Chondrocyte (in vitro differentiated cells): Measurements from ENCODE around the gene SYT14. TPM values are rescaled to one million over a fixed set of nuclear protein-coding genes. Genes with fewer than 3 reads are reported as not detected.
"Not testable (repeated sequence)": the region's sequence is repeated elsewhere in the genome, so short reads cannot be mapped to it uniquely, and the experiment has no call there.

Source experiments
- DNase-seq: peaks from one replicate; pipeline ENCODE4 v3.0.0; 2021; ENCODE audit warnings: mixed read lengths, low spot score
- H3K27ac Mint-ChIP-seq: one replicate; pipeline ENCODE4 v1.8.0; 2021; ENCODE audit warnings: mild to moderate bottlenecking, moderate library complexity, mixed read lengths; ENCODE audit not compliant: unreplicated experiment
- H3K27me3 Mint-ChIP-seq: 2 replicates; pipeline ENCODE4 v1.8.0; 2021; ENCODE audit warnings: low read depth, mixed read lengths
- H3K36me3 Mint-ChIP-seq: 2 replicates; pipeline ENCODE4 v1.8.0; 2021; ENCODE audit warnings: low read depth, mixed read lengths
- H3K4me1 Mint-ChIP-seq: 2 replicates; pipeline ENCODE4 v1.8.0; 2021; ENCODE audit warnings: low read depth, mild to moderate bottlenecking, mixed read lengths
- H3K4me3 Mint-ChIP-seq: one replicate; pipeline ENCODE4 v1.8.0; 2021; ENCODE audit warnings: mild to moderate bottlenecking, moderate library complexity, mixed read lengths; ENCODE audit not compliant: unreplicated experiment
- H3K9me3 Mint-ChIP-seq: 2 replicates; pipeline ENCODE4 v1.8.0; 2021; ENCODE audit warnings: low read depth, mixed read lengths
- total RNA-seq: library from RNA; stranded (reverse); gene quantifications from 3 replicates; pipeline ENCODE4 v1.2.1, GENCODE V29; 2021
- TF ChIP-seq, protein P1 (sequence below): fragments of 200-600 bp; sonication (generic); IDR thresholded peaks from 2 replicates; pipeline ENCODE4 v1.5.0; 2021; ENCODE audit warnings: antibody characterized with exemption, mild to moderate bottlenecking, moderate library complexity

Gene SYT14
- total RNA-seq, 1 donor from 2014 or later = 1.0 TPM

DNA sequence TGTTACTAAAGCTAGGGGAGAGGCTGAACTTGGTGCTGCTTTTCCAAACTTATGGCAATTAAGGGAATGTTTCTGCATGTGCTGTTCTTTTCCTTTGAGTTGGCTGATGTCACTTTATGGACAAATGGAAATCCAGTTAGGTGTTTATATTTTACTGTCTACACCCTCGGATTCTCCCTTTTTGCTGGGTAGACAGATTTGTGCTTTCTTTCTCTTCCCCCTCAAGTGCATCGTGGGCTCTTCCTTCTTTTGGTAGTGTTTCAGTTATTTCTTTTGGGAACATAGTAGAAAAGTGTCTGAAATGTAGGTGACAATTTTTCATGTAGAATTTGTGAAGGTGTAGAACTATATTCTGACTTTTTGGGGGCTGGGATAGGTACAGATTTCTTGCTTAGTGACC lies 22.9 kb downstream of the SYT14 start:
- Mint-ChIP-seq H3K9me3 (peaks cover 2% of the 10 kb centered on the region), H3K36me3 (no peaks in the 10 kb centered on the region), H3K27ac (no peak overlapping the region), H3K27me3 (peaks cover 28% of the 10 kb centered on the region), H3K4me1 (no peaks in the 10 kb centered on the region), H3K4me3 (no peak overlapping the region)
- DNase-seq = no peak
- TF ChIP-seq, protein P1, sequence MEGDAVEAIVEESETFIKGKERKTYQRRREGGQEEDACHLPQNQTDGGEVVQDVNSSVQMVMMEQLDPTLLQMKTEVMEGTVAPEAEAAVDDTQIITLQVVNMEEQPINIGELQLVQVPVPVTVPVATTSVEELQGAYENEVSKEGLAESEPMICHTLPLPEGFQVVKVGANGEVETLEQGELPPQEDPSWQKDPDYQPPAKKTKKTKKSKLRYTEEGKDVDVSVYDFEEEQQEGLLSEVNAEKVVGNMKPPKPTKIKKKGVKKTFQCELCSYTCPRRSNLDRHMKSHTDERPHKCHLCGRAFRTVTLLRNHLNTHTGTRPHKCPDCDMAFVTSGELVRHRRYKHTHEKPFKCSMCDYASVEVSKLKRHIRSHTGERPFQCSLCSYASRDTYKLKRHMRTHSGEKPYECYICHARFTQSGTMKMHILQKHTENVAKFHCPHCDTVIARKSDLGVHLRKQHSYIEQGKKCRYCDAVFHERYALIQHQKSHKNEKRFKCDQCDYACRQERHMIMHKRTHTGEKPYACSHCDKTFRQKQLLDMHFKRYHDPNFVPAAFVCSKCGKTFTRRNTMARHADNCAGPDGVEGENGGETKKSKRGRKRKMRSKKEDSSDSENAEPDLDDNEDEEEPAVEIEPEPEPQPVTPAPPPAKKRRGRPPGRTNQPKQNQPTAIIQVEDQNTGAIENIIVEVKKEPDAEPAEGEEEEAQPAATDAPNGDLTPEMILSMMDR = no peak

DNA sequence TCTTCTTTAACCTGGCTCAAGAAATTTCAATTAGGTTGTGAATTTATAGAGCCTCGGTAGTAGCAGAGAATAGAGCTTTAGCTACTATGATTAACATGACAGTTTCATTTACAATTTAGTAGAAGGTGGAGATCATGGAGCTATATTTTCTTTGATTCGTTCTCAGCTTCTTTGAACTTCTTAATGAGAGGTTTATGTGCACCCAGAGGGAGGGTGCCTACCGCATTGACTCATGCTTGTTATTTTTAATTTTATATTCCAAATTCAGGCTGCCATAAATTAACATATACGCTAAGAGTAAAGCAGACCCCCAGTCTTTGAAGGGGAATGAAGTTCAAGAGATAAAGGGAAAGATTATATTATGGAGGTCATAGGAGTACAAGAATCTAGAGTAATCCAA lies 24.4 kb downstream of the SYT14 start:
- no peak for DNase-seq
- Mint-ChIP-seq H3K27me3 (peaks cover 19% of the 10 kb centered on the region), H3K4me1 (no peaks in the 10 kb centered on the region), H3K9me3 (peaks cover 2% of the 10 kb centered on the region), H3K36me3 (no peaks in the 10 kb centered on the region), H3K4me3 (no peak overlapping the region), H3K27ac (no peak overlapping the region)
- TF ChIP-seq, protein P1 = no peak

DNA sequence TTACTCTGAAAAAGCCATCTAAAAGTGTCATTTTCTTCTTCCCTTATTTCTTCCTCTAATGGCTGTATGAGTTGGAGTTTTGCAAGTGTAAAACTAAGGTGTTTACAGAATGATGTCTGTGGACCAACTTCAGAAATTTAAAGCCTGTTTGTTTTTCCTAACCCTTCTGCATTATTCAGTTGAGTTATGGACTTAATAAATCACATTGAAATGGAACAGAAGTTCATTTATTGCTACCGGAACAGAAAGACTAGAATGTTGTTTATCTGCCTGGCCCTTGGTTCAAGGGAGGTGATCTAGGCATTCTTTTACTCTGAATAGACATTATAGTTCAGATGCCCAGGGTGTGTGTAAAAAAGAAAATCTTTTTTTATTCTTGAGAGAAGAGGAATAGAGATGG lies 24.8 kb downstream of the SYT14 start:
- Mint-ChIP-seq H3K27ac (no peak overlapping the region), H3K27me3 (peaks cover 15% of the 10 kb centered on the region), H3K4me1 (no peaks in the 10 kb centered on the region), H3K36me3 (no peaks in the 10 kb centered on the region), H3K4me3 (no peak overlapping the region), H3K9me3 (peaks cover 2% of the 10 kb centered on the region)
- DNase-seq = no peak
- TF ChIP-seq, protein P1 = no peak

DNA sequence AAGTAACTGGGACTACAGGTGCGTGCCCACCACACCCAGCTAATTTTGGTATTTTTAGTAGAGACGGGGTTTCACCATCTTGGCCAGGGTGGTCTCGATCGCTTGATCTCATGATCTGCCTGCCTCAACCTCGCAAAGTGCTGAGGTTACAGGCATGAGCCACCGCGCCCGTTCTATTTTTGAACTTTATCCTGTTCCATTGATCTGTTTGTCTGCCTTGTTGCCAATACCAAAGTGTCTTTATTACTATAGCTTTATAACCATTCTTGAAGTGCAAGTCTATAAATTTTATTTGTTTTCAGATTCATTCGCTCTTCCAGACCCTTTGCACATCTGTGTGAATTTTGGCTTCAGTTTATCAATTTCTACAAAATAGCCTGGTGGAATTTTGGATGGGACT lies 28.0 kb downstream of the SYT14 start:
- Mint-ChIP-seq H3K9me3 (peaks cover 2% of the 10 kb centered on the region), H3K27me3 (peaks cover 13% of the 10 kb centered on the region), H3K36me3 (no peaks in the 10 kb centered on the region), H3K27ac (no peak overlapping the region), H3K4me3 (no peak overlapping the region), H3K4me1 (no peaks in the 10 kb centered on the region)
- TF ChIP-seq, protein P1 = no peak
- no peak for DNase-seq

DNA sequence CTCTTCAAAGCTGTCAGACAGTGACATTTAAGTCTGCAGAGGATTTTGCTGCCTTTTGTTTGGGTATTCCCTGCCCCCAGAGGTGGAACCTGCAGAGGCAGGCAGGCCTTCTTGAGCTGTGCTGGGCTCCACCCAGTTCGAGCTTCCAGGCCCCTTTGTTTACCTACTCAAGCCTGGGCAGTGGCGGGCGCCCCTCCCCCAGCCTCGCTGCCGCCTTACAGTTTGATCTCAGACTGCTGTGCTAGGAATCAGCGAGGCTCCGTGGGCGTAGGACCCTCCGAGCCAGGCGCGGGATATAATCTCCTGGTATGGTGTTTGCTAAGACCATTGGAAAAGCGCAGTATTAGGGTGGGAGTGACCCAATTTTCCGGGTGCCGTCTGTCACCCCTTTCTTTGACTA lies 40.7 kb downstream of the SYT14 start:
- not testable (repeated sequence) for H3K36me3 Mint-ChIP-seq, H3K4me1 Mint-ChIP-seq, H3K9me3 Mint-ChIP-seq, DNase-seq, H3K4me3 Mint-ChIP-seq, H3K27ac Mint-ChIP-seq
- H3K27me3 Mint-ChIP-seq = peaks cover 42% of the 10 kb centered on the region

DNA sequence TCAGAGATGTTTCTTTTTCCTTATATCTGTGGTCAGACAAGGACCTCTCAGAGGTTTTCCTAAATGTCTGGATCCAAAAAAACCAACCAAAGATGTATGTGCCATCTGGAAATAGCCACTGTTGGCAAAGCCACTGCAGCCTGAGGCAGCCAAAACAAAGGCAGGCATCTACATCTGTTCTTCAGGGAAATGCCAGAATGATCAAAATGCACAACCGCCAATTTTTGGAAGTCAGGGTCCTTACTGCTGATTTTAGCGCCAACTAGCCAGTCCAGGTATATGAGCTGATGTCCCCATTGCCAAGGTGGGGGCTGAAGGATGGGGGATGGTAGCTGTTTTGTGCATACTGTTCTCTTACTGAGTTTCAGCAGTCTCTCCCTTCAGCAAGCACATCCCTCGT lies 45.9 kb downstream of the SYT14 start:
- Mint-ChIP-seq H3K27me3 (peaks cover 43% of the 10 kb centered on the region), H3K4me3 (no peak overlapping the region), H3K27ac (no peak overlapping the region), H3K36me3 (no peaks in the 10 kb centered on the region), H3K9me3 (no peaks in the 10 kb centered on the region), H3K4me1 (no peaks in the 10 kb centered on the region)
- TF ChIP-seq, protein P1 = no peak
- no peak for DNase-seq
